Ishikawa (cell line): ENCODE measurements around the gene VTCN1.

Experiments used
- CEBPB ChIP-seq: IDR thresholded peaks from 2 replicates; pipeline ENCODE4 v1.6.1; 2012
- CREB1 ChIP-seq: IDR thresholded peaks from 2 replicates; pipeline ENCODE4 v1.6.1; 2012; ENCODE audit warnings: low read depth
- EGR1 ChIP-seq: IDR thresholded peaks from 2 replicates; pipeline ENCODE4 v1.6.1; 2012
- EP300 ChIP-seq: IDR thresholded peaks from 2 replicates; pipeline ENCODE4 v1.6.1; 2012; ENCODE audit warnings: borderline replicate concordance
- FOXM1 ChIP-seq: IDR thresholded peaks from 2 replicates; pipeline ENCODE4 v1.6.1; 2012; ENCODE audit warnings: low read depth, borderline replicate concordance
- NFIC ChIP-seq: IDR thresholded peaks from 2 replicates; pipeline ENCODE4 v1.6.1; 2012
- RAD21 ChIP-seq: IDR thresholded peaks from 2 replicates; pipeline ENCODE4 v1.6.1; 2012; ENCODE audit warnings: low read depth
- REST ChIP-seq: IDR thresholded peaks from 2 replicates; pipeline ENCODE4 v1.6.1; 2012; ENCODE audit warnings: low read depth, mild to moderate bottlenecking
- TAF1 ChIP-seq: IDR thresholded peaks from 2 replicates; pipeline ENCODE4 v1.6.1; 2012; ENCODE audit warnings: low read depth, mild to moderate bottlenecking
- TCF12 ChIP-seq: IDR thresholded peaks from 2 replicates; pipeline ENCODE4 v1.6.1; 2012; ENCODE audit warnings: low read depth
- TEAD4 ChIP-seq: IDR thresholded peaks from 2 replicates; pipeline ENCODE4 v1.6.1; 2012
- YY1 ChIP-seq: IDR thresholded peaks from 2 replicates; pipeline ENCODE4 v1.6.1; 2012; ENCODE audit warnings: low read depth
- ZBTB7A ChIP-seq: IDR thresholded peaks from 2 replicates; pipeline ENCODE4 v1.6.1; 2012; ENCODE audit warnings: low read depth
- TF ChIP-seq, protein P1 (sequence below): IDR thresholded peaks from 2 replicates; pipeline ENCODE4 v1.6.1; 2012
- TF ChIP-seq, protein P2 (sequence below): IDR thresholded peaks from 2 replicates; pipeline ENCODE4 v1.6.1; 2012

The VTCN1 gene

GRCh38 chr1:117169871-117170596 lies 40.7 kb downstream of the VTCN1 start:
- peak; percentile 23; the same call in 1 of the 2 replicates for TF ChIP-seq TEAD4
- no peak for TF ChIP-seq RAD21

GRCh38 chr1:117167402-117167801 lies 43.3 kb downstream of the VTCN1 start:
- TF ChIP-seq, protein P1, sequence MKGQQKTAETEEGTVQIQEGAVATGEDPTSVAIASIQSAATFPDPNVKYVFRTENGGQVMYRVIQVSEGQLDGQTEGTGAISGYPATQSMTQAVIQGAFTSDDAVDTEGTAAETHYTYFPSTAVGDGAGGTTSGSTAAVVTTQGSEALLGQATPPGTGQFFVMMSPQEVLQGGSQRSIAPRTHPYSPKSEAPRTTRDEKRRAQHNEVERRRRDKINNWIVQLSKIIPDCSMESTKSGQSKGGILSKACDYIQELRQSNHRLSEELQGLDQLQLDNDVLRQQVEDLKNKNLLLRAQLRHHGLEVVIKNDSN: no peak
- TF ChIP-seq FOXM1: no peak
- TF ChIP-seq EP300: no peak
- no peak for TF ChIP-seq NFIC
- no peak for TF ChIP-seq RAD21
- no peak for TF ChIP-seq TEAD4

GRCh38 chr1:117166076-117166475 lies 44.7 kb downstream of the VTCN1 start:
- TF ChIP-seq, protein P2, sequence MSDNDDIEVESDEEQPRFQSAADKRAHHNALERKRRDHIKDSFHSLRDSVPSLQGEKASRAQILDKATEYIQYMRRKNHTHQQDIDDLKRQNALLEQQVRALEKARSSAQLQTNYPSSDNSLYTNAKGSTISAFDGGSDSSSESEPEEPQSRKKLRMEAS: no peak
- TF ChIP-seq RAD21 (no peak), TCF12 (no peak), EGR1 (no peak), EP300 (no peak), FOXM1 (no peak), ZBTB7A (no peak), REST (no peak), NFIC (no peak), CEBPB (no peak), TEAD4 (no peak), TAF1 (no peak), YY1 (no peak), CREB1 (no peak)
- TF ChIP-seq, protein P1: no peak

GRCh38 chr1:117164209-117164608 lies 46.5 kb downstream of the VTCN1 start:
- TF ChIP-seq FOXM1 (no peak), CREB1 (no peak)

DNA sequence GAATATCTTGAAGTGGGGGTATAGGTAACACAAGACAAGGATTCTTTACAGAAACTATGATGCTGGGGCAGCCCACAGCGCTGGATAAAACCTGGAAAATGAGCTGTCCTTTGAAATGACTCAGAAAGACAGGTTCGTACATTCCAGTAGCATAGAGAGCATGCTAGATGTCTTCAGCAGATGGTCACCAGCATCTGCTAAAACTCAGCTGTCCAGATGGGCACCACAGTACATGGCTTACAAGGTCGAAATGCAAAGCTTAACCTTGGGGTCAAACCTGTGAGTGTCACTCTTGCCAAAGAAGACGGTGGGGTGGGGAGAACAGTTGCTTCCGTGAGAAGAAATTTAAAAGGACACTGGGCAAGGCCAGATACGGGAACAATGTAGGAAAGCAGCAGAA lies 47.9 kb downstream of the VTCN1 start:
- TF ChIP-seq TEAD4 (no peak), CREB1 (no peak), CEBPB (no peak), TAF1 (no peak), ZBTB7A (no peak), YY1 (no peak), NFIC (no peak), EP300 (no peak), EGR1 (no peak), RAD21 (no peak), TCF12 (no peak), FOXM1 (no peak), REST (no peak)
- TF ChIP-seq, protein P1: no peak
- TF ChIP-seq, protein P2: no peak

GRCh38 chr1:117161887-117162286 lies 48.8 kb downstream of the VTCN1 start:
- TF ChIP-seq REST (no peak), TEAD4 (no peak), YY1 (no peak), NFIC (no peak), TCF12 (no peak), ZBTB7A (no peak), FOXM1 (no peak), CEBPB (no peak), RAD21 (no peak), TAF1 (no peak), EP300 (no peak), CREB1 (no peak), EGR1 (no peak)
- TF ChIP-seq, protein P1: no peak
- TF ChIP-seq, protein P2: no peak
